HepG2 (cell line): ENCODE data around the gene DAD1. TPM values are rescaled to one million over a fixed set of nuclear protein-coding genes. Genes with fewer than 3 reads are reported as not detected.

Experiments
- AGO1 ChIP-seq: fragments of 200-400 bp; formaldehyde crosslinking; IDR thresholded peaks from 2 replicates; pipeline ENCODE4 v1.6.1; 2017; ENCODE audit warnings: mild to moderate bottlenecking, low read depth, low read length, moderate library complexity; ENCODE audit not compliant: poor library complexity, severe bottlenecking
- AGO2 ChIP-seq: fragments of 200-400 bp; formaldehyde crosslinking; optimal IDR thresholded peaks from 2 replicates; pipeline ENCODE3; 2017; ENCODE audit warnings: mild to moderate bottlenecking, low read depth, low read length, moderate library complexity
- DZIP1 ChIP-seq: sonication (generic); formaldehyde crosslinking; IDR thresholded peaks from 2 replicates; pipeline ENCODE4 v1.5.0; 2020; ENCODE audit warnings: mild to moderate bottlenecking, missing genetic modification reagents
- FOXO1 ChIP-seq: sonication (generic); formaldehyde crosslinking; IDR thresholded peaks from 2 replicates; pipeline ENCODE4 v1.4.0; 2020; ENCODE audit warnings: missing genetic modification reagents
- ISX ChIP-seq: sonication (generic); formaldehyde crosslinking; conservative IDR thresholded peaks from 2 replicates; pipeline ENCODE4 v1.5.0; 2020; ENCODE audit warnings: missing genetic modification reagents
- KAT2B ChIP-seq: fragments of 150-350 bp; IDR thresholded peaks from 2 replicates; pipeline ENCODE4 v1.6.1; 2014; ENCODE audit warnings: low read depth, low read length, borderline replicate concordance
- NFE2L2 ChIP-seq: fragments of 150-350 bp; IDR thresholded peaks from 2 replicates; pipeline ENCODE4 v1.6.1; 2014; ENCODE audit warnings: low read length
- SMAD9 ChIP-seq: sonication (generic); formaldehyde crosslinking; IDR thresholded peaks from 2 replicates; pipeline ENCODE4 v1.5.1; 2020; ENCODE audit warnings: mild to moderate bottlenecking, missing genetic modification reagents
- ZBTB3 ChIP-seq: sonication (generic); formaldehyde crosslinking; IDR thresholded peaks from 2 replicates; pipeline ENCODE4 v1.4.0; 2020; ENCODE audit warnings: low read depth, mild to moderate bottlenecking, moderate library complexity, missing genetic modification reagents, borderline replicate concordance
- ZNF639 ChIP-seq: conservative IDR thresholded peaks from 2 replicates; pipeline ENCODE4 v1.6.1; 2018; ENCODE audit warnings: missing genetic modification reagents
- ZXDC ChIP-seq: sonication (generic); formaldehyde crosslinking; IDR thresholded peaks from 2 replicates; pipeline ENCODE4 v1.5.0; 2020; ENCODE audit warnings: mild to moderate bottlenecking, missing genetic modification reagents
- polyA plus RNA-seq, 8 experiments: library from polyadenylated mRNA; depleted of rRNA in 3 of 8; stranded (reverse) in 7 of 8; unstranded in 1 of 8; fragments of >200 nt; fragmentation: Illumina TruSeq in 4 of 8; extraction: Trizol in 4 of 8; gene quantifications; 2 replicates each; pipeline versions ENCODE4 v1.2.1 to v1.2.3, GENCODE V29; 2011 to 2016; ENCODE audit warnings: low read depth in 4 of 8, missing spikeins in 1 of 8, mixed read lengths in 1 of 8; ENCODE audit not compliant: insufficient read depth in 1 of 8
- total RNA-seq, 5 experiments: library from RNA; depleted of rRNA; stranded (reverse); fragments of >200 nt; fragmentation: Illumina TruSeq; extraction: Trizol; gene quantifications; 2 replicates each; pipeline ENCODE4 v1.2.3, GENCODE V29; 2016; ENCODE audit warnings: low read depth in 1 of 5
- TF ChIP-seq, protein P1 (sequence below): sonication (generic); formaldehyde crosslinking; IDR thresholded peaks from 2 replicates; pipeline ENCODE4 v1.4.0; 2020; ENCODE audit warnings: missing genetic modification reagents, borderline replicate concordance
- TF ChIP-seq, protein P2 (sequence below): sonication (generic); formaldehyde crosslinking; IDR thresholded peaks from 2 replicates; pipeline ENCODE4 v1.4.0; 2020; ENCODE audit warnings: missing genetic modification reagents
- TF ChIP-seq, protein P3 (sequence below): sonication (generic); formaldehyde crosslinking; IDR thresholded peaks from 2 replicates; pipeline ENCODE4 v1.4.0; 2020; ENCODE audit warnings: mild to moderate bottlenecking, missing genetic modification reagents
- TF ChIP-seq, protein P4 (sequence below): sonication (generic); formaldehyde crosslinking; conservative IDR thresholded peaks from 2 replicates; pipeline ENCODE4 v1.8.0; 2022; ENCODE audit warnings: mild to moderate bottlenecking, moderate library complexity, missing genetic modification reagents

The DAD1 gene
- total and polyA plus RNA-seq, 2 of the 13 experiments (the other 11 are each of a cell fraction or from before 2014, with no cell fraction given): 558 to 626 TPM

DNA sequence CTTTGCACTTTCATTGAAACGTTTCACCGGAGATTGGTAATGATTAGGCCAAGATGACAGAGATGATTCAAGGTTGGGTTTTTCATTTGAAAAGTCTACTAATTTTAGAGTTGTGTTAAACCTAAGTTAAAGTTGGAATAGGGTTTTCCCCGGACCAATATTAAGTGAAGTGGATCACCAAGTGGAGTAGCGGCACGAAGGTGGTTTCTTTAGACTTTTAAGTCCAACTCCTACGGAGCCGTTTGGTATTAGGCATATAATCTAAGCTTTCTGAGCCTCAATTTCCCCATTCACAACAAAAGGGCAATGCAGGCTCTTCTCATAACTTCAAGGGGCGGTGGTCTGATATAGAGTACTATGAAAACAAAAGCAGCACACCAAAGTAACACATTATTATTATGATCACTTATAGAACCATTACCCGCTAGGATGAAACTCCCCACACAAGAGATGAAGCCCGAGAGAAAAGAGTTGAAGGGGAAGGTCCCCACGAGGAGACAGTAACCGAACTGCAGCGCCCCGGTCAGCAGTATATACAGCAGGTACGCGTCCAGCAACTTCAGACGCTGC lies 413 bp downstream of the DAD1 start (continued):
- TF ChIP-seq DZIP1 (CRISPR knock-in tag): 0 out of 2 replicates have a peak, but pooled peaks have one; percentile 7
- no peak; the same call in 1 of the 2 replicates for TF ChIP-seq ZNF639 (CRISPR knock-in tag)
- TF ChIP-seq AGO2: peak; percentile 14
- TF ChIP-seq, protein P1, sequence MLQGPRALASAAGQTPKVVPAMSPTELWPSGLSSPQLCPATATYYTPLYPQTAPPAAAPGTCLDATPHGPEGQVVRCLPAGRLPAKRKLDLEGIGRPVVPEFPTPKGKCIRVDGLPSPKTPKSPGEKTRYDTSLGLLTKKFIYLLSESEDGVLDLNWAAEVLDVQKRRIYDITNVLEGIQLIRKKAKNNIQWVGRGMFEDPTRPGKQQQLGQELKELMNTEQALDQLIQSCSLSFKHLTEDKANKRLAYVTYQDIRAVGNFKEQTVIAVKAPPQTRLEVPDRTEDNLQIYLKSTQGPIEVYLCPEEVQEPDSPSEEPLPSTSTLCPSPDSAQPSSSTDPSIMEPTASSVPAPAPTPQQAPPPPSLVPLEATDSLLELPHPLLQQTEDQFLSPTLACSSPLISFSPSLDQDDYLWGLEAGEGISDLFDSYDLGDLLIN: 0 out of 2 replicates have a peak, but pooled peaks have one; percentile 79
- no peak for TF ChIP-seq FOXO1 (CRISPR knock-in tag)
- TF ChIP-seq, protein P2, sequence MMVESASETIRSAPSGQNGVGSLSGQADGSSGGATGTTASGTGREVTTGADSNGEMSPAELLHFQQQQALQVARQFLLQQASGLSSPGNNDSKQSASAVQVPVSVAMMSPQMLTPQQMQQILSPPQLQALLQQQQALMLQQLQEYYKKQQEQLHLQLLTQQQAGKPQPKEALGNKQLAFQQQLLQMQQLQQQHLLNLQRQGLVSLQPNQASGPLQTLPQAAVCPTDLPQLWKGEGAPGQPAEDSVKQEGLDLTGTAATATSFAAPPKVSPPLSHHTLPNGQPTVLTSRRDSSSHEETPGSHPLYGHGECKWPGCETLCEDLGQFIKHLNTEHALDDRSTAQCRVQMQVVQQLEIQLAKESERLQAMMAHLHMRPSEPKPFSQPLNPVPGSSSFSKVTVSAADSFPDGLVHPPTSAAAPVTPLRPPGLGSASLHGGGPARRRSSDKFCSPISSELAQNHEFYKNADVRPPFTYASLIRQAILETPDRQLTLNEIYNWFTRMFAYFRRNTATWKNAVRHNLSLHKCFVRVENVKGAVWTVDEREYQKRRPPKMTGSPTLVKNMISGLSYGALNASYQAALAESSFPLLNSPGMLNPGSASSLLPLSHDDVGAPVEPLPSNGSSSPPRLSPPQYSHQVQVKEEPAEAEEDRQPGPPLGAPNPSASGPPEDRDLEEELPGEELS (CRISPR knock-in tag): 0 out of 2 replicates have a peak, but pooled peaks have one; percentile 24
- no peak for TF ChIP-seq AGO1
- TF ChIP-seq, protein P3, sequence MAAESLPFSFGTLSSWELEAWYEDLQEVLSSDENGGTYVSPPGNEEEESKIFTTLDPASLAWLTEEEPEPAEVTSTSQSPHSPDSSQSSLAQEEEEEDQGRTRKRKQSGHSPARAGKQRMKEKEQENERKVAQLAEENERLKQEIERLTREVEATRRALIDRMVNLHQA: 0 out of 2 replicates have a peak, but pooled peaks have one; percentile 49
- no peak for TF ChIP-seq KAT2B
- TF ChIP-seq, protein P4, sequence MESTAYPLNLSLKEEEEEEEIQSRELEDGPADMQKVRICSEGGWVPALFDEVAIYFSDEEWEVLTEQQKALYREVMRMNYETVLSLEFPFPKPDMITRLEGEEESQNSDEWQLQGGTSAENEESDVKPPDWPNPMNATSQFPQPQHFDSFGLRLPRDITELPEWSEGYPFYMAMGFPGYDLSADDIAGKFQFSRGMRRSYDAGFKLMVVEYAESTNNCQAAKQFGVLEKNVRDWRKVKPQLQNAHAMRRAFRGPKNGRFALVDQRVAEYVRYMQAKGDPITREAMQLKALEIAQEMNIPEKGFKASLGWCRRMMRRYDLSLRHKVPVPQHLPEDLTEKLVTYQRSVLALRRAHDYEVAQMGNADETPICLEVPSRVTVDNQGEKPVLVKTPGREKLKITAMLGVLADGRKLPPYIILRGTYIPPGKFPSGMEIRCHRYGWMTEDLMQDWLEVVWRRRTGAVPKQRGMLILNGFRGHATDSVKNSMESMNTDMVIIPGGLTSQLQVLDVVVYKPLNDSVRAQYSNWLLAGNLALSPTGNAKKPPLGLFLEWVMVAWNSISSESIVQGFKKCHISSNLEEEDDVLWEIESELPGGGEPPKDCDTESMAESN: no peak; the same call in 1 of the 2 replicates
- no peak for TF ChIP-seq ZXDC (CRISPR knock-in tag)
- TF ChIP-seq ZBTB3 (CRISPR knock-in tag): 0 out of 2 replicates have a peak, but pooled peaks have one; percentile 19
- no peak for TF ChIP-seq NFE2L2
- peak; percentile 80; the same call in 1 of the 2 replicates for TF ChIP-seq SMAD9 (CRISPR knock-in tag)
- 0 out of 2 replicates have a peak, but pooled peaks have one; percentile 11 for TF ChIP-seq ISX
